Subcutaneous adipose tissue (tissue), 4 donors: ENCODE data around the gene MANBA. TPM values are rescaled to one million over a fixed set of nuclear protein-coding genes. Genes with fewer than 3 reads are reported as not detected.

Experiments used
- small RNA-seq: library from RNA; depleted of rRNA; stranded (forward); fragments of <200 nt; gene quantifications from one replicate; pipeline ENCODE3, GENCODE V24; 2016
- total RNA-seq, 4 donors: library from RNA; depleted of rRNA; stranded (reverse); fragments of >200 nt; gene quantifications; one replicate each; pipeline ENCODE4 v1.1.0, GENCODE V29; 2016
- TF ChIP-seq, protein P1 (sequence below): fragments of 450-650 bp; IDR thresholded peaks from one replicate; pipeline ENCODE4 v1.5.1; 2016; ENCODE audit warnings: low read depth, mild to moderate bottlenecking, control low read depth, antibody characterized with exemption, moderate library complexity

Gene MANBA
- total RNA-seq, 4 donors from 2014 or later: 26.8 to 97.2 (median 47.0) TPM

- TF ChIP-seq, protein P1, sequence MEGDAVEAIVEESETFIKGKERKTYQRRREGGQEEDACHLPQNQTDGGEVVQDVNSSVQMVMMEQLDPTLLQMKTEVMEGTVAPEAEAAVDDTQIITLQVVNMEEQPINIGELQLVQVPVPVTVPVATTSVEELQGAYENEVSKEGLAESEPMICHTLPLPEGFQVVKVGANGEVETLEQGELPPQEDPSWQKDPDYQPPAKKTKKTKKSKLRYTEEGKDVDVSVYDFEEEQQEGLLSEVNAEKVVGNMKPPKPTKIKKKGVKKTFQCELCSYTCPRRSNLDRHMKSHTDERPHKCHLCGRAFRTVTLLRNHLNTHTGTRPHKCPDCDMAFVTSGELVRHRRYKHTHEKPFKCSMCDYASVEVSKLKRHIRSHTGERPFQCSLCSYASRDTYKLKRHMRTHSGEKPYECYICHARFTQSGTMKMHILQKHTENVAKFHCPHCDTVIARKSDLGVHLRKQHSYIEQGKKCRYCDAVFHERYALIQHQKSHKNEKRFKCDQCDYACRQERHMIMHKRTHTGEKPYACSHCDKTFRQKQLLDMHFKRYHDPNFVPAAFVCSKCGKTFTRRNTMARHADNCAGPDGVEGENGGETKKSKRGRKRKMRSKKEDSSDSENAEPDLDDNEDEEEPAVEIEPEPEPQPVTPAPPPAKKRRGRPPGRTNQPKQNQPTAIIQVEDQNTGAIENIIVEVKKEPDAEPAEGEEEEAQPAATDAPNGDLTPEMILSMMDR: no peak
These were observed 168.5 kb downstream of the MANBA start for GRCh38 chr4:102592256-102592655.

GRCh38 chr4:102589743-102590142 lies 171.0 kb downstream of the MANBA start:
- TF ChIP-seq, protein P1: no peak

DNA sequence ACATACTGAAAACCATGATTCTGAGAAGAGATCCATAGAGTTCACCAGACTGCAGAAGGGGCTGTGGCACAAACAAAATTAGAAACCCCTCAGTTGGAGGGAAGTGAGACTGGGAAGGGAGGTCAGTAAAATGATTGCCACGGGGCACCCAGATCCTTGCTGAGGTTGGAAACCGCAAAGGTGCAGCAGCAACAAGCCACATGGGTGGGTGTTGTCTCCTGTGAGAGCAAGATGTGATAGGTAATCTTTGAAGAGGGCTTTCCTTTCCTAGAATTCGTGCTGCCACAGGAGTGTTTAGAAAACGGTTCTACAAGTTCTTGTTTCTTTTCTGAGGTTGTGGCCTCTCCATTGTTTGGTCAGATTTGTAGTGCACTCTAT lies 174.1 kb downstream of the MANBA start:
- TF ChIP-seq, protein P1: no peak

- TF ChIP-seq, protein P1: no peak
These were observed 174.6 kb downstream of the MANBA start for GRCh38 chr4:102586002-102586643.

GRCh38 chr4:102585329-102585728 lies 175.4 kb downstream of the MANBA start:
- TF ChIP-seq, protein P1: no peak

DNA sequence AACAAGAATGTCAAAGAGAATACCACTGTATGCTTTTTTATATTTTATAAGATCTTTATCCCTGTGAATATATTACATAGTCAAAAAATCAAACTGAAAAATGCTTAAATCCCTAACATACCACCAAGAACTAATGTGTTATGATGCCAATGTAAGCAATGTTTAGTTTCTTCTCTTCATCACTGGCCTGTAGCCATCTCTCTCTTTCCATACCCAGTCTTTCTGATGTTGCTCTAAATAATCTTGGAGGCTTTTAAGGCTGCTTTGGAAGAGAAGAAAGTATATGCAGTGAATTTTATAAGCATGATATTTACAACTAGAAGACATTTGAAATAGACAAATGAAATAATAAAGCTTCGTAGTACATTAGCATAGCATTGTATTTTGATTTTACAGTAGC lies 176.7 kb downstream of the MANBA start:
- TF ChIP-seq, protein P1: no peak

Small RNA genes lying within 50 kb of the gene (small RNA-seq; reads per million reads assigned to genes)
- gene AC018797.1: not detected

Other genes starting within 250 kb of the MANBA start
- gene UBE2D3, start 66.6 kb upstream of the MANBA start, total RNA-seq: 100 to 1,000 TPM; 285 to 439 (median 398) TPM
- gene CISD2, start 108.0 kb upstream of the MANBA start, total RNA-seq: 10 to 100 TPM in 3 of 4 donors, 1 to 10 TPM in 1; 9.2 to 34.2 (median 15.2) TPM